GM19438 (cell line): ENCODE data around the gene HSPA6.
"Not testable (repeated sequence)": the region's sequence is repeated elsewhere in the genome, so short reads cannot be mapped to it uniquely, and the experiment has no call there.

ENCODE experiments used
- ATAC-seq: cut with Tn5 transposase; IDR thresholded peaks from one replicate; pipeline ENCODE4 v1.9.1; 2021; ENCODE audit warnings: low read depth; ENCODE audit not compliant: unreplicated experiment

HSPA6 gene

GRCh38 chr1:161502641-161503393 is 21.5 kb upstream of the HSPA6 start:
- no peak for ATAC-seq

GRCh38 chr1:161503394-161503748 is 21.0 kb upstream of the HSPA6 start:
- no peak for ATAC-seq

GRCh38 chr1:161505686-161506085 is 18.7 kb upstream of the HSPA6 start:
- ATAC-seq, result no peak

- no peak for ATAC-seq
These were observed 17.8 kb upstream of the HSPA6 start for GRCh38 chr1:161506336-161507223.

- no peak for ATAC-seq
These were observed 13.9 kb upstream of the HSPA6 start for GRCh38 chr1:161510477-161510876.

DNA sequence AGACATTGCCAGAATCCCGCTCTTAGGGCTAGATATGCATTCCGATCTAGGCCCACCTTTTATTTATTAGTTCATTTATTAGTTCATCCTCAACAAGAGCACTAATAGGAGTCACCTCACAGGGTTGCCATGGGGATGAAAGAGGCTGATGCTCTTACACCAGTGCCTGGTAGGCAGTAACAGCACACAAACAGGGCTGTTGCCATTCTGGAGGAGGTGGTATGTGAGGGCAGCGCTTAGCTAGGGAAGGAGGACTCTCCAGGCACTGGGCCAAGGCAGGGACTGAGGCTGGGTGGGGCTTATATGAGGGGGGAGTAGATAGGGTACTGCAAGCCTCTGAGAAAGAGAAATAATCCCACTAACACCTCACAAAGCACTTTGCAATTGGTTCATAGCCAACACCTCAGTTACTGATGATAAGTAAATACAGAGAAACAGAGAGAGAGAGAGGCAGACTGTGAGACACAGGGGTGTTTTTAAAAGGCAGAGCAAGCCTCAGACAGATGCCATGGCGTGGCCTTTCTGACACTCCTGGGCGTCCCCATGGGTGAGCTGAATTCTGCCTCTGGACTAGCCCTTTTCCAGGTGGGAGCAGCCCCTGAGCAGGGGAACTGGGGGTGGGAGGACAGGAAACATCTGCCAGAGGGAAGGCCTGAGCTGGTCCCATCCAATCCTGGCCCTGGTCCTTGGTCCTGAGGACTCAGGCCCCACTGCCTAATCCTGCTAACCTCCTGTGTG is 13.2 kb upstream of the HSPA6 start:
- no peak for ATAC-seq

DNA sequence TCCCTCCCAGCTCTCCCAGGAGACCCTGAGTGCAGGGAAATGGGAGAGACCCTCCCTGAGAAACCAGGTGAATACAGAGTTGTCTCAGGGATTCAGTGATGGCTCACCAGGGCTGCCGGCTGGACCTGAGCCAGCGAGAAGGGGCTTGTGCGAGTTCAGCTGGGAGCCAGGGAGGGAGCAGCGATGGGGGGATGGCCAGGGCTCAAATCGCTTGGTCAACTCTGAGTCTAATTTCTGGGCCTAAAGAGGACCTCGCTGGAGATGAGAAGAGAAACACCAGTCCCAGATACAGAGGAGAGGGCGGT is 12.6 kb upstream of the HSPA6 start:
- ATAC-seq, result no peak

GRCh38 chr1:161512636-161513447 is 11.5 kb upstream of the HSPA6 start:
- not testable (repeated sequence) for ATAC-seq

DNA sequence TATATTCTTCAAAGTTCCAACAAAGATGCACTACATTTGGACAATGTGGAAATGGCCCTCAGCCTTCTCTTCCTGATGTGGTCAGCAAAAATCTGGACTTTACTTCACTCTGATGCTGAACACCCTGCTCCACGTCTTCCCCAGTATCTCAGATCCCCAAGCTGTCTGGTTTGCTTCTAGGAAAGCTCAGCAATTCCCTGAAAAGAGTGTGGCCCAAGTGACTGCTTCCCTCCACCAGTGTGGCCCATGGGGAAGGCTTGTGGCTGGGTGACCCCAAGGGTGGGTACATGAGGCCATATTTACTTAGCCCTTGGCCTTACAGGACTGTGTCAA is 10.9 kb upstream of the HSPA6 start:
- not testable (repeated sequence) for ATAC-seq

GRCh38 chr1:161513953-161514352 is 10.4 kb upstream of the HSPA6 start:
- ATAC-seq, result not testable (repeated sequence)

- not testable (repeated sequence) for ATAC-seq
These were observed 1.1 kb upstream of the HSPA6 start for GRCh38 chr1:161523041-161523816.

DNA sequence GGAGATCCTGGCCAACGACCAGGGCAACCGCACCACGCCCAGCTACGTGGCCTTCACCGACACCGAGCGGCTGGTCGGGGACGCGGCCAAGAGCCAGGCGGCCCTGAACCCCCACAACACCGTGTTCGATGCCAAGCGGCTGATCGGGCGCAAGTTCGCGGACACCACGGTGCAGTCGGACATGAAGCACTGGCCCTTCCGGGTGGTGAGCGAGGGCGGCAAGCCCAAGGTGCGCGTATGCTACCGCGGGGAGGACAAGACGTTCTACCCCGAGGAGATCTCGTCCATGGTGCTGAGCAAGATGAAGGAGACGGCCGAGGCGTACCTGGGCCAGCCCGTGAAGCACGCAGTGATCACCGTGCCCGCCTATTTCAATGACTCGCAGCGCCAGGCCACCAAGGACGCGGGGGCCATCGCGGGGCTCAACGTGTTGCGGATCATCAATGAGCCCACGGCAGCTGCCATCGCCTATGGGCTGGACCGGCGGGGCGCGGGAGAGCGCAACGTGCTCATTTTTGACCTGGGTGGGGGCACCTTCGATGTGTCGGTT is 477 bp downstream of the HSPA6 start:
- peak; percentile 28 for ATAC-seq

DNA sequence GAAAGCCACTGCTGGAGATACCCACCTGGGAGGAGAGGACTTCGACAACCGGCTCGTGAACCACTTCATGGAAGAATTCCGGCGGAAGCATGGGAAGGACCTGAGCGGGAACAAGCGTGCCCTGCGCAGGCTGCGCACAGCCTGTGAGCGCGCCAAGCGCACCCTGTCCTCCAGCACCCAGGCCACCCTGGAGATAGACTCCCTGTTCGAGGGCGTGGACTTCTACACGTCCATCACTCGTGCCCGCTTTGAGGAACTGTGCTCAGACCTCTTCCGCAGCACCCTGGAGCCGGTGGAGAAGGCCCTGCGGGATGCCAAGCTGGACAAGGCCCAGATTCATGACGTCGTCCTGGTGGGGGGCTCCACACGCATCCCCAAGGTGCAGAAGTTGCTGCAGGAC is 981 bp downstream of the HSPA6 start:
- ATAC-seq, result not testable (repeated sequence)

DNA sequence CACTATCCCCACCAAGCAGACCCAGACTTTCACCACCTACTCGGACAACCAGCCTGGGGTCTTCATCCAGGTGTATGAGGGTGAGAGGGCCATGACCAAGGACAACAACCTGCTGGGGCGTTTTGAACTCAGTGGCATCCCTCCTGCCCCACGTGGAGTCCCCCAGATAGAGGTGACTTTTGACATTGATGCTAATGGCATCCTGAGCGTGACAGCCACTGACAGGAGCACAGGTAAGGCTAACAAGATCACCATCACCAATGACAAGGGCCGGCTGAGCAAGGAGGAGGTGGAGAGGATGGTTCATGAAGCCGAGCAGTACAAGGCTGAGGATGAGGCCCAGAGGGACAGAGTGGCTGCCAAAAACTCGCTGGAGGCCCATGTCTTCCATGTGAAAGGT is 1.6 kb downstream of the HSPA6 start:
- ATAC-seq, result not testable (repeated sequence)

- ATAC-seq, result not testable (repeated sequence)
These were observed 4.2 kb downstream of the HSPA6 start for GRCh38 chr1:161528550-161528949.

DNA sequence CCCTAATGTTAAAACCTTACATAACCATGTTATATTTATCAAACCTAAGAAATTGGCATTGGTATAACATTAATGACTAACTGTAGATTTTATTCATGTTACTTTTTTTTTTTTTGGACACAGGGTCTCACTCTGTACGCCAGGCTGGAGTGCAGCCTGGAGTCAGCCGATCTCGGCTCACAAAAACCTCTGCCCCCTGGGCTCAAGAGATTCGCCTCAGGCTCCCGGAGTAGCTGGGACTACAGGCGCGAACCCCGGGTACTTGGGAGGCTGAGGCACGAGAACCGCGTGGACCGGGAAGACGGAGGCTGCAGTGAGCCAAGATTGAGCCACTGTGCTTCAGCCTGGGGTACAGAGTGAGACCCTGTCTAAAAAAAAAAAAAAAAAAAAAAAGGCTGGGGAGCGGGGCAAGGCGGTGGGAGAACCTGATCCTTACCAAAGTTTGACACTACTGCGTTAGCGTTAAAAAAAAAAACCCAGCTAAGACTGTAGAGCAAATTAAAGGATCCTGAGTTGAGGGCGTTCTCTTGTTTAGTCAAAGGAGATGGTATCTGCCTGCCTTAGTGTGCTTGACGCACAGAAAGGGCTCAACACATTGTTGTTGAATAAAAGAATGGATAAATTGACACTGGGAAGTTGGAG is 5.2 kb downstream of the HSPA6 start:
- ATAC-seq, result not testable (repeated sequence)

DNA sequence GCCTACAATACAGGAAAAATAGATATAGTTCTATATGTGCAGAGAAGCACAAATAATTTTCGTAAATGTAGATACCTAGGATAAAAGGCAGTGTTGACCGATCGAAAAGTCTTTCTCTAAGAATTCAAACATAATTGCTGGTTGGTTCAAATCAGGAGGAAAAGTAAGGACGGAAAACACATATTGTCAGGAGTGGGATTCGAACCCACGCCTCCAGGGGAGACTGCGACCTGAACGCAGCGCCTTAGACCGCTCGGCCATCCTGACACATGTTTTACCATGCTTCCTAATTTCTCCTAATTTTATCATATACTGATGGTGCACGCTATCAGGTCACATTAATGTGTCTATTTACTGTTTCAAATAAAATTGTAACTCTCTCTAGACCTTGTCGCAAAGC is 5.8 kb downstream of the HSPA6 start:
- peak; percentile 33 for ATAC-seq

GRCh38 chr1:161530671-161531641 is 6.6 kb downstream of the HSPA6 start:
- ATAC-seq, result peak; percentile 60
